Colon (tissue), 2 donors: ENCODE measurements around the gene HPCAL1.

Source experiments
- FAIRE-seq: peaks from 2 replicates; lab custom pipeline; 2012; peaks lifted over from hg19 to GRCh38; lab: Jason Lieb, UNC
- donor health status: control.
- donor health status: control.

Gene HPCAL1

GRCh38 chr2:10338270-10339188, 35.8 kb downstream of the HPCAL1 start:
- no peak for FAIRE-seq

GRCh38 chr2:10339647-10340592, 37.2 kb downstream of the HPCAL1 start:
- no peak for FAIRE-seq

- no peak for FAIRE-seq
Observed at GRCh38 chr2:10340593-10340975, 37.9 kb downstream of the HPCAL1 start.

- FAIRE-seq, result no peak
Observed at GRCh38 chr2:10341193-10341592, 38.5 kb downstream of the HPCAL1 start.

- no peak for FAIRE-seq
Observed at GRCh38 chr2:10342245-10342951, 39.7 kb downstream of the HPCAL1 start.

GRCh38 chr2:10343191-10343590, 40.5 kb downstream of the HPCAL1 start:
- no peak for FAIRE-seq

- no peak for FAIRE-seq
Observed at GRCh38 chr2:10343658-10344057, 41.0 kb downstream of the HPCAL1 start.

GRCh38 chr2:10344105-10345066, 41.7 kb downstream of the HPCAL1 start:
- no peak for FAIRE-seq

- no peak for FAIRE-seq
Observed at GRCh38 chr2:10345126-10345525, 42.4 kb downstream of the HPCAL1 start.

GRCh38 chr2:10345813-10346212, 43.1 kb downstream of the HPCAL1 start:
- no peak for FAIRE-seq

- FAIRE-seq, result no peak
Observed at GRCh38 chr2:10346929-10347561, 44.3 kb downstream of the HPCAL1 start.

GRCh38 chr2:10347562-10347948, 44.9 kb downstream of the HPCAL1 start:
- FAIRE-seq, result no peak

- no peak for FAIRE-seq
Observed at GRCh38 chr2:10348891-10349290, 46.2 kb downstream of the HPCAL1 start.

- FAIRE-seq, result no peak
Observed at GRCh38 chr2:10350761-10351160, 48.1 kb downstream of the HPCAL1 start.

- no peak for FAIRE-seq
Observed at GRCh38 chr2:10352361-10352760, 49.7 kb downstream of the HPCAL1 start.

- no peak for FAIRE-seq
Observed at GRCh38 chr2:10352972-10353371, 50.3 kb downstream of the HPCAL1 start.

- FAIRE-seq, result no peak
Observed at GRCh38 chr2:10353931-10354330, 51.2 kb downstream of the HPCAL1 start.

GRCh38 chr2:10354399-10354798, 51.7 kb downstream of the HPCAL1 start:
- FAIRE-seq, result no peak

GRCh38 chr2:10355471-10356438, 53.1 kb downstream of the HPCAL1 start:
- no peak for FAIRE-seq
